ENCODE results near the gene MAPK11.

The MAPK11 gene

DNA sequence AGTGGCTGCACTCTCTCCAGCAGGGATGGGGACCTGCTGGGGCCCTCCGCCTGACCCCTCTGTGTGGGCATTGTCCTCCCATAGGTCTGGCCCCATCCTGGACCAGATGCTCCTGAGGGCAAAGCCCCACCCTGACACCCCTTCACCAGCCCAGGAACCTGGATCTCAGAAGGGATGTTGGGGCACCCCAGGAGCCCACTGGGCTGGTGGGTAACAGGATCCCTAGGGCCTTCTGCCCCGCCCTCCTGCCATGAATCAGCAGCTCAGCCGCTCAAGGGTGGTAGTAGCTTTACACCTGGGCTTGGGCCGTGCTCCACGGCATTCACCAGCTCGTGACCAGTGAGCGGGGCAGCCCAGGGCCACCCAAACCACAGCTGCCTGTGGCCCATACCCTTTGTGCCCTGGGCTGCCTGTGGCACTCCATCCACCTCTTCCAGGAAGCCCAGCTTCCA lies 7.7 kb downstream of the MAPK11 start:
- no peaks in the 10 kb centered on the region for H3K79me2 ChIP-seq (ENCODE audit: insufficient read depth, low read length)
- H3K36me3 ChIP-seq (ENCODE audit: insufficient read depth, low read length), result no peaks in the 10 kb centered on the region
- no peak overlapping the region for H3K4me2 ChIP-seq (ENCODE audit: insufficient read depth, low read length)
- no peaks in the 10 kb centered on the region for H3K9me3 ChIP-seq (ENCODE audit: insufficient read depth, low read length, severe bottlenecking)
- DNase-seq (no peak), ATAC-seq (ENCODE audit: insufficient read depth, low read depth) (no peak)
- H3K9ac ChIP-seq (ENCODE audit: low read depth, low read length), result no peak overlapping the region
- TF ChIP-seq EZH2 (IDR thresholded peaks at IDR 0.05; ENCODE audit: borderline replicate concordance, low read depth, low read length, severe bottlenecking) (no peak), CTCF (IDR thresholded peaks at IDR 0.05; ENCODE audit: borderline replicate concordance, extremely low read depth, low read length, poor library complexity, severe bottlenecking) (no peak)
- peaks cover 17% of the 10 kb centered on the region for H4K20me1 ChIP-seq (ENCODE audit: insufficient read depth, low read length)
- H3K27me3 ChIP-seq (ENCODE audit: insufficient read depth, low read length, poor library complexity), result no peaks in the 10 kb centered on the region
- H3K4me1 ChIP-seq (ENCODE audit: insufficient read depth, low read length), result no peaks in the 10 kb centered on the region
- no peak overlapping the region for H3K4me3 ChIP-seq (ENCODE audit: low read depth in 1 of 2, low read length in 2 of 2)
- H2AFZ ChIP-seq (ENCODE audit: low read depth, low read length), result no peak overlapping the region
- no peak overlapping the region for H3K27ac ChIP-seq (ENCODE audit: low read length)

DNA sequence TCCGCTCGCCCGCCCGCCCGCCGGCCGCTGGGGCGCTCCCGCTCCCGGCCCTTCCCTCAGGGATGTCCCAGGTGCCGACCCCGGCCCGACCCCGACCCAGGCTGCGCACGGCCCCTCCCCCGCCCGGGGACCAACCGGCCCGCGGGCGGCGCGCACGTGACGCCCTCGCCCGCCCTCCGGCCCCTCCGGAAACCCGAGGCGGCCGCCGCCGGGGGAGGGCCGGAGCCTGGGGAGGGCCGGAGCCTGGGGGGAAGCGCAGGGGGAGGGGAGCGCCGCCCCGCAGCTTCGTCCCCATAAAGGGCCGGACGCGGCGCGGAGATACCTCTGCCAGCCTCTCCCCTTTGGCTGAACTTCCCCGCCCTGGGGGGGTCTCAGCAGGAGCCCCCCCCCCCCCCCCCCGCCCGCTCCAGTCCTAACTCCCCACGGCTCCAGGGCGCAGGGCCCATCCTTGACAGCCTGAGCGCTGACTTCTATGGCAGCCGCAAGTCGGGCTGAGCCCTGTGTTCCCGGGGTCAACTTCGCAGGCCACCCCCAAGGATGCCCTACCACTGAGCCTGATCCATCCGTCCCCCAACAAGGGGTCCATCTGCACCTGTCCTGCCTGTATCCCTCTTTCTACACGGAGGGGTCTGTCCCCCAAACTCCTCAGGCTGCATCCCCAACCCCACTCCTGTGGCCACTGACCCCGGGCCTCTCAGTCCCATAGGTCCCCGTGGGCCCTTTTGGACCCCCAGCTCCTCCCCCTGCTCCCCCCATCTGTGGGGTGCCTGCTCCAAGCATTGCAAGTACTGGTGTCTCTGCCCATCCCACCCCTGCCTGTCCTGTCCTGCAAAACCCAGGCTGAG lies 8.3 kb downstream of the MAPK11 start, which contains the start of gene MAPK12:
Gene MAPK12 (minus strand): TSS at position 69 of the 845 bp plus-strand sequence. CDS start 174 bp downstream, outside the sequence.
- Histone ChIP-seq H3K4me3 (ENCODE audit: low read depth in 1 of 2, low read length in 2 of 2) (no peak within 1 kb of the TSS), H3K9me3 (ENCODE audit: insufficient read depth, low read length, severe bottlenecking) (no peaks in the 10 kb centered on the region), H3K4me2 (ENCODE audit: insufficient read depth, low read length) (no peak within 1 kb of the TSS), H3K27ac (ENCODE audit: low read length) (no peak within 1 kb of the TSS), H3K4me1 (ENCODE audit: insufficient read depth, low read length) (no peaks in the 10 kb centered on the region), H3K27me3 (ENCODE audit: insufficient read depth, low read length, poor library complexity) (no peaks in the 10 kb centered on the region), H3K79me2 (ENCODE audit: insufficient read depth, low read length) (no peaks in the 10 kb centered on the region), H4K20me1 (ENCODE audit: insufficient read depth, low read length) (peaks cover 17% of the 10 kb centered on the region), H3K9ac (ENCODE audit: low read depth, low read length) (no peak within 1 kb of the TSS), H2AFZ (ENCODE audit: low read depth, low read length) (no peak within 1 kb of the TSS), H3K36me3 (ENCODE audit: insufficient read depth, low read length) (no peaks in the 10 kb centered on the region)
- DNase-seq (no peak), ATAC-seq (ENCODE audit: insufficient read depth, low read depth) (no peak)
- TF ChIP-seq EZH2 (IDR thresholded peaks at IDR 0.05; ENCODE audit: borderline replicate concordance, low read depth, low read length, severe bottlenecking) (no peak), CTCF (IDR thresholded peaks at IDR 0.05; ENCODE audit: borderline replicate concordance, extremely low read depth, low read length, poor library complexity, severe bottlenecking) (no peak)

DNA sequence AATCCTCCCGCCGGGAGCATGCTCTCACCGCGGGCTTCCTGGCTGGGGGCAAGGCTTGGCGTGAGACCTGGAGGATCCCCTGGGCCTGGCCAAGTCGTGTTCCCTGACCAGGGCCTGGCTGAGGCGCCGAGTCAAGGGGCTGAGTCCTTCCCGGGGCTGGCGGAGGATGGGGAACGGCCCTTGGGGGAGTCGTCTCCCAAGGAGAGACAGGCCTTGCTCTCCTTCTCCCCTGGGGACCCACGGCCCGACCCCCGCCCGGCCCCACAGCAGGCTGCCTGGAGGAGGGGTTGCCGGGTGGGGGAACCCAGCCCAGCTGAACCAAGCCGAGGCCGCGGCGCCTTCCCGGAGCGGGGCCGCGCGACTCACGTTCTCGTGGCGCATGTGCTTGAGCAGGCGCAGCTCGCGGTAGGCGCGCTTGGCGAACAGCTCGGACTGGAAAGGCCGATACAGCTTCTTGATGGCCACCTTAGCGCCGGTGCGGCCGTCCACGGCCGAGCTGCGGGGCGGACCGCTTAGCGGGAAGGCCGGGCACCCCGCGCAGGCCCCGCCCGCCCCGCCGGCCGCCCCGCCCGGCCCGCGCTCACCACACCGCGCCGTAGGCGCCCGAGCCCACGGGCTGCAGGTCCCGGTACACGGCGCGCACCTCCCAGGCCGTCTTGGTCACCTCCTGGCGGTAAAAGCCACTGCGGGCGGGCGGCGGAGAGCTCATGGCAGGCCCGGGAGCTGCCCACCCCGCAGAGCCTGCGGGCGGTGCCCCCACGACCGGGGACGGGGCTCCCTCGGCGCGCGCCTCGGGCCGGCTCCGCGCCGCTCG lies 9.2 kb downstream of the MAPK11 start:
- ATAC-seq (ENCODE audit: insufficient read depth, low read depth), result no peak
- H4K20me1 ChIP-seq (ENCODE audit: insufficient read depth, low read length), result peaks cover 17% of the 10 kb centered on the region
- DNase-seq, result no peak
- no peak overlapping the region for H3K9ac ChIP-seq (ENCODE audit: low read depth, low read length)
- no peaks in the 10 kb centered on the region for H3K4me1 ChIP-seq (ENCODE audit: insufficient read depth, low read length)
- H3K4me3 ChIP-seq (ENCODE audit: low read depth in 1 of 2, low read length in 2 of 2), result no peak overlapping the region
- H3K27me3 ChIP-seq (ENCODE audit: insufficient read depth, low read length, poor library complexity), result no peaks in the 10 kb centered on the region
- no peak overlapping the region for H2AFZ ChIP-seq (ENCODE audit: low read depth, low read length)
- H3K36me3 ChIP-seq (ENCODE audit: insufficient read depth, low read length), result no peaks in the 10 kb centered on the region
- no peak overlapping the region for H3K4me2 ChIP-seq (ENCODE audit: insufficient read depth, low read length)
- TF ChIP-seq CTCF (IDR thresholded peaks at IDR 0.05; ENCODE audit: borderline replicate concordance, extremely low read depth, low read length, poor library complexity, severe bottlenecking), result no peak
- TF ChIP-seq EZH2 (IDR thresholded peaks at IDR 0.05; ENCODE audit: borderline replicate concordance, low read depth, low read length, severe bottlenecking), result no peak
- no peaks in the 10 kb centered on the region for H3K9me3 ChIP-seq (ENCODE audit: insufficient read depth, low read length, severe bottlenecking)
- no peaks in the 10 kb centered on the region for H3K79me2 ChIP-seq (ENCODE audit: insufficient read depth, low read length)
- H3K27ac ChIP-seq (ENCODE audit: low read length), result no peak overlapping the region

All from DND-41 (cell line).